Activated gamma-delta T cell (primary cell): ENCODE data around the gene CENPVL2.
"Not testable (repeated sequence)": the region's sequence is repeated elsewhere in the genome, so short reads cannot be mapped to it uniquely, and the experiment has no call there.

Experiments
- DNase-seq: peaks from one replicate; lab custom pipeline; 2025; lab: John Stamatoyannopoulos, UW
- total RNA-seq, 2 donors: gene quantifications; one replicate each; lab custom pipeline; 2026; lab: John Stamatoyannopoulos, UW

Gene CENPVL2
- 0 reads per million in 2 donors for total RNA-seq

DNA sequence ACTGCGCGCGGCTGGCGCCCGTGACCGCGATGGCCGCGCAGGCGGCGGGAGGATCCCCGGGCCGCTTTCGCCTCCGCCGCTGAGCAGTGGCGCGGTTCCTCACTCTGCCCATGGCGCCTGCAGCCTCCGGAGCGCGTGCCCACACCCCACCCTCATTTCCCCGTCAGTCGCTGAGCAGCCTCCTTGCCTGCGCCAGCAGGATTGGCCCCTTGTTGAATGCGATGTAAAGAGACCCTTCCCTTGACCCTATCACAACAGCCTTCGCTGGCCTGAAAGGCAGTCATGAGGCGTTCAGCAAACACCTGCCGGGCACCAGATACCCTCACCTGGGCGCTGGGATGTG, at the start of gene CENPVL2:
TSS of gene CENPVL2 (minus strand) at position 112 of the 343 bp plus-strand sequence. CDS start at position 112, 0 bp downstream.
- DNase-seq = not testable (repeated sequence)

DNA sequence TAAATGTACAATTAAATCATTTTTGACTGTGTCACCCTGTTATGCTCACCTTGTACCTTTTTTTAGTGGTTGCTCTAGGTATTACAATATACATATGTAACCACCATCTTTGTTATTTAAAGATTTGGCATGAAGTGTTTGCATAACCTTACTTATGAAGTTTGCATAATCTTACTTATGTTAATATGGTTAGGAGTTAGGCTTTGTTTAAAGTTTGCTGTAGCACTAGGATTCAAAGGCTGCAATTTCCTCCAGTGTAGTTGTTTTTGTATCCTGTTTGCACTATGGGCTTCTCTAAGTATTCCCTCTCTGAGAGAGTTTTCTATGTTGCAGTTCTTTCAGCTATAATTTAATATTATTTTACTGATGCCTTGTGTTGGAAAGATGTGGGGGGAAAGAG, 45.6 kb upstream of the CENPVL2 start:
- no peak for DNase-seq

DNA sequence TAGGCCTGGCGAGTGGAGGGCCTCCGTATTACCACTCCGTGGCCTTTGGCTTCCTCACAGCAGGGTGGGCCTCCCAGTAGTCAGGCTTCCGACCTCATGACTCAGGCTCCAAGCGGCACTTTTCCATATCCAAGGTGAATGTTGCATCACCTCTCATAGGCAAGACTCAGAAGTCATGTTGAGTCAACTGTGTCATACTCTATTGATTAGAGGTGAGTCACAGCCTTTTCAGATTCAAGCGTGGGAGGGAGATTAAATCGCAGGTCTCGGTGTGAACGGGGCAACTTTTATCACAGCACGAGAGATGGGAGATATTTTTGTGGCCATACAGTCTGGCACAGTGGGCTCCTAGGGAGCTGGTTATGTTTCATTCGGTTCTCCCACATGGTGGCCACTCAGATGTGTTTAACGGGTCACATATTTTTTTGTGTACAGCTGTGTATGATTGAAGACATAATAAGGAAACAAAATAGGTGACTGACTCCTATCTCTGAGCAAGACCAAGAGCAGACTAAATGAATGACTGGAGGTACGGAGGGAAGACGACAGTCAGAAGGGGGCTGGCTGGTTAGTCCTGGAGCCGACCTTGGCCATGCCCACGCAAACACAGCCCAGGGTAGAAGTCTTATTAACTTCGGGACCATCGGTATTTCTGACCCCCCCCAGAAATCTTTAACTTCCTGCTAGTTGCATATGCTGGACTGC, 30.5 kb upstream of the CENPVL2 start:
- DNase-seq = not testable (repeated sequence)

DNA sequence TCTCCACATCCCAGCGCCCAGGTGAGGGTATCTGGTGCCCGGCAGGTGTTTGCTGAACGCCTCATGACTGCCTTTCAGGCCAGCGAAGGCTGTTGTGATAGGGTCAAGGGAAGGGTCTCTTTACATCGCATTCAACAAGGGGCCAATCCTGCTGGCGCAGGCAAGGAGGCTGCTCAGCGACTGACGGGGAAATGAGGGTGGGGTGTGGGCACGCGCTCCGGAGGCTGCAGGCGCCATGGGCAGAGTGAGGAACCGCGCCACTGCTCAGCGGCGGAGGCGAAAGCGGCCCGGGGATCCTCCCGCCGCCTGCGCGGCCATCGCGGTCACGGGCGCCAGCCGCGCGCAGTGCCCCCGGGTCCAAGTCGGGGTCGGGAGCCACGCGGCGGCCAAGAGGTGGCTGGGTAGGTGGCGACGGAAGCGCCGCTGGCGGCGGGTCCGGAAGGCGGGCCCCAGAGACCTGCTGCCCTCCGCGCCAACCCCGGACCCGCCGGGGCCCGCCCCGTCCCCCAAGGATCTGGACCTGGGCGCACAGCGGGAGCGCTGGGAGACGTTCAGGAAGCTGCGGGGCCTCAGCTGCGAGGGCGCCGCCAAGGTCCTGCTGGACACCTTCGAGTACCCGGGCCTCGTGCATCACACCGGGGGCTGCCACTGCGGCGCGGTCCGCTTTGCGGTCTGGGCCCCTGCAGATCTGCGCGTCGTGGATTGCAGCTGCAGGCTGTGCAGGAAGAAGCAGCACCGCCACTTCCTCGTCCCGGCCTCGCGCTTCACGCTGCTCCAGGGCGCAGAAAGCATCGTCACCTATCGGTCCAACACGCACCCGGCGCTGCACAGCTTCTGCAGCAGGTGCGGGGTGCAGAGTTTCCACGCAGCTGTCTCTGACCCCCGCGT, 27.9 kb upstream of the CENPVL2 start, which contains the start of gene CENPVL1:
TSS of gene CENPVL1 (plus strand) at position 236 of the 888 bp plus-strand sequence. CDS start at position 236, 0 bp downstream.
- not testable (repeated sequence) for DNase-seq

DNA sequence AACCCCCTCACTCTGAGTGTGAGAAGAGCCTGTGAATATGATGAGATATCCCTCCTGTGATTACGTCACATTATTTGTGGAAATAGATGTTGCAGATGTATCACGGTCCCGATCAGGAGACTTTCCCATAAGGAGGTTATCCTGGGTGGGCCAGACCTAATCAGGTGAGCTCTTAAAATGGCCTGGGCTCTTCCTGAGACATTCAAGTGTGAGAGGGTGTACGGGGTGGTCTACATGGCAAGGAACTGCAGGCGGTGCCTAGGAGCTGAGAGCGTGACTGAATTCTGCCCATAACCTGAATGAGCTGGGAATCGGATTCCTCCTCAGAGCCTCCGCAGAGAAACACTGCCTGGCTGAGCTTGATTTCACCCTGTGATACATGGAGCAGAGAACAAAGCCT, 14.8 kb upstream of the CENPVL2 start:
- DNase-seq = no peak

DNA sequence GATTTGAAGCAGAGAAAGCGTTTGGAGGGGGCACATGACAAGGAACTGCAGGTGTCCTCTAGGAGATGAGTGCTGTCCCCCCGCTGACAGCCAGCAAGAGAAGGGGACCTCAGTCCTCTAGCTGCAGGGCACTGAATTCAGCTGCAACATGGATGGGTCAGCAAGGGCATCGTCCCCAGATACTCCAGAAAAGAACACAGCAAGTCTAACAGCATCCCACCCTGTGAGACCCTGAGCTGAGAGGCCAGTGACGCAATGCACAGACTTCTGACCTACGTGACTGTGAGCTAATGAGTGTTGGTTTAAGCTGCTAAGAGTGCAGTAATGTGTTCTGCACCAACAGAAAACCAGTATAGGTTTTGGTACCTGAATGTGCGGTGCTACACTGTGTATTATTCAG, 11.6 kb upstream of the CENPVL2 start:
- no peak for DNase-seq

DNA sequence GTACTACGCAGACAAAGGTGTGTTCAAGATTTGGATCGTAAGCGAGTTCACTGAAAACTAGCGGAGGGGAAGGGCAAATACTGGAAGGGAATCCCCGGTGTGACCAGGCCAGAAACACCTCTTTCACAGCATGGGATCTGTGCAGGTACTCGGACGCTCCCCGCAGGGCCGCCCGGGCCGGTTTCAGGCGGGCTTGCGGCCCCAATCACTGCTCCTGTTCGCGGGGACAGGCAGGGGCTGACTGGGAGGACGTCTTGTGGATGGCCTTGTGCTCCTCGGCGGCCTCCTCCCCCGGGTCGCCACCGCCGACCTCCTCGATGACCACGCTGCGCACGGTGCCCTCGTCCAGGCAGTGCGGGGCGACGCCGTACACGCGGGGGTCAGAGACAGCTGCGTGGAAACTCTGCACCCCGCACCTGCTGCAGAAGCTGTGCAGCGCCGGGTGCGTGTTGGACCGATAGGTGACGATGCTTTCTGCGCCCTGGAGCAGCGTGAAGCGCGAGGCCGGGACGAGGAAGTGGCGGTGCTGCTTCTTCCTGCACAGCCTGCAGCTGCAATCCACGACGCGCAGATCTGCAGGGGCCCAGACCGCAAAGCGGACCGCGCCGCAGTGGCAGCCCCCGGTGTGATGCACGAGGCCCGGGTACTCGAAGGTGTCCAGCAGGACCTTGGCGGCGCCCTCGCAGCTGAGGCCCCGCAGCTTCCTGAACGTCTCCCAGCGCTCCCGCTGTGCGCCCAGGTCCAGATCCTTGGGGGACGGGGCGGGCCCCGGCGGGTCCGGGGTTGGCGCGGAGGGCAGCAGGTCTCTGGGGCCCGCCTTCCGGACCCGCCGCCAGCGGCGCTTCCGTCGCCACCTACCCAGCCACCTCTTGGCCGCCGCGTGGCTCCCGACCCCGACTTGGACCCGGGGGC, 567 bp downstream of the CENPVL2 start:
- DNase-seq = not testable (repeated sequence)

DNA sequence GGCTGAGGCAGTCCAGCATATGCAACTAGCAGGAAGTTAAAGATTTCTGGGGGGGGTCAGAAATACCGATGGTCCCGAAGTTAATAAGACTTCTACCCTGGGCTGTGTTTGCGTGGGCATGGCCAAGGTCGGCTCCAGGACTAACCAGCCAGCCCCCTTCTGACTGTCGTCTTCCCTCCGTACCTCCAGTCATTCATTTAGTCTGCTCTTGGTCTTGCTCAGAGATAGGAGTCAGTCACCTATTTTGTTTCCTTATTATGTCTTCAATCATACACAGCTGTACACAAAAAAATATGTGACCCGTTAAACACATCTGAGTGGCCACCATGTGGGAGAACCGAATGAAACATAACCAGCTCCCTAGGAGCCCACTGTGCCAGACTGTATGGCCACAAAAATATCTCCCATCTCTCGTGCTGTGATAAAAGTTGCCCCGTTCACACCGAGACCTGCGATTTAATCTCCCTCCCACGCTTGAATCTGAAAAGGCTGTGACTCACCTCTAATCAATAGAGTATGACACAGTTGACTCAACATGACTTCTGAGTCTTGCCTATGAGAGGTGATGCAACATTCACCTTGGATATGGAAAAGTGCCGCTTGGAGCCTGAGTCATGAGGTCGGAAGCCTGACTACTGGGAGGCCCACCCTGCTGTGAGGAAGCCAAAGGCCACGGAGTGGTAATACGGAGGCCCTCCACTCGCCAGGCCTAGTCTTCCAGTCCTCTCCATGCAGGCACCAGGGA, 2.8 kb downstream of the CENPVL2 start:
- not testable (repeated sequence) for DNase-seq

DNA sequence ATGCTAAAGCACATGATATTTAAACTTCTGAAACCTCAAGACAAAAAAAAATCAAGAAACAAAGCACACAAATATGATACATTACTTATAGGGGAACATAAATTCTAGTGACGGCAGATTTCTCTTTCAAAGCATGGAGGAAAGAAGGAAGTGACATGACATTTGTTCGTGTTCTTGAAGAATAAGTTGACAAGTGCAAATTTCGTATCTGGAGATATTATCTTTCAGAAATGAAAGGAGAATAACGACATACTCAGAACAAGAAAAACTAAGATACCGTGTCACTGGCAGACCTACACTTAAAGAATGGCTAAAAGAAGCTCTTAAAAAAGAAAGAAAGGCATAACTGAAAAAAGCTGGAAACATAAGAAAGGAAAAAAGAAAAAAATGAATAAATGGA, 16.6 kb downstream of the CENPVL2 start:
- no peak for DNase-seq

DNA sequence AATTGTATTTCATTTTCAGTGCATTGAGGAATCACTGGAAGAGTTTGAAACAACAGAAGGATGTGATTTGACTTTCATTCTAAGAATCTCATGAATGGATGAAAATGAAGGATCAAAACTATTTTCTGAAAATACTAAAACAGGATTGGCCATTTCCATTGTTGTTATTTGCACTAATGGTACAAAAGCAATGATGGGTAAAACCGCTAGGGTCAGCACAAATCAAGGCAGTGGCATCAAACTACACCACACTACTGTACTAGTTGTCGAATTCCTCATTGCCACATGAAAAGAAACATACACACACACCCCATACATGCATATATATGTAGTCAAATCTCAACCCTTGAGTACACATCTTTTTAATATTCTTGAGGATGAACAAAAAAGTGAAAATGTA, 39.3 kb downstream of the CENPVL2 start:
- no peak for DNase-seq

DNA sequence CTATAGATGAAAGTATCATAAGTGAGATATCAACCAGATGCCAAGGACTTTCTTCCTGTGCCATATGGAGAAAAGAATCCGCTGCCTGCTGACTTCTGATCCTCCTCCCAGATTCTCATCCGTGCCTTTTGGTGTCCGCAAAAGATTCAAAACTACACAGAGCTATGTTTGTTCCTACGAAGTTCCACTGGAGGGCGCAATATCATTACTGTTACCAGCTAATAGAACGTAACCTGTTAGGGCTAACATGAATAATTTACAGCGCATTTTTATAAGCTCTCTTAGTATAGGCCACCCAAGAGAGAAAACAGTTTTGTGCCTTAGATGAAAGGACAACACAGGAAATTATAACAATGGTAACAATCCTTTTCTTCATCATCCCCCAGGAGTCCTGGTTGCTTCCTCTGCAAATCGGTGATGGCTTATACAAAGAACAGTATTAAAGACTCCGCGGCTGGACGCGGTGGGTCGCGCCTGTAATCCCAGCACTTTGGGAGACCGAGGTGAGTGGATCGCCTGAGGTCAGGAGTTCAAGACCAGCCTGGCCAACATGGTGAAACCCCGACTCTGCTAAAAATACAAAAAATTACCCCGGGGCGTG, 41.1 kb downstream of the CENPVL2 start:
- DNase-seq = no peak

DNA sequence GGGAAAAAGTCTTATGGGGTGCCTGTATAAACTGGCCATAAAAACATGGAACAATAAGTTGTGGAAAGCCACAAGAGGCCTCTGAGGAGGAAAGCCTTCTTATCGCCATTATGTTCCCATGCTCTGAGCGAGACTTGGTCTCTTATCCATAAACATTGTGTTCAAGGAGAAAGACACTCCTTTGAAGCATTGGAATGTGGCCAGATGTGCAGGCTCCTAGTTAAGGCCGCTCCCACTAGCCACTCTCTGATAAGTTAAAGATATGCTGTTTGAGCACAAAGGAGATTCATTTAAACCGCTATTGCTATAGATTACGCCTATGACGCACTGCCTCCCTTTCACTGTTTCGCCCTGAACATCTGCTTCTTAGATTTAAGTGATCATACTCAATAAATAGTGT, 46.1 kb downstream of the CENPVL2 start:
- not testable (repeated sequence) for DNase-seq
